CD14-positive monocyte (primary cell): ENCODE measurements around the gene UBR1. TPM values are rescaled to one million over a fixed set of nuclear protein-coding genes. Genes with fewer than 3 reads are reported as not detected.

Source experiments
- DNase-seq, 3 donors: peaks; one replicate each; pipeline ENCODE4 v3.0.0-alpha.2; 2011 to 2022
- H2AFZ ChIP-seq: 2 replicates; pipeline ENCODE4 v1.6.0; 2012; ENCODE audit warnings: mild to moderate bottlenecking, low read depth, low read length, inconsistent platforms; ENCODE audit not compliant: insufficient read depth, poor library complexity, severe bottlenecking
- H3K27ac ChIP-seq, 2 donors: 1 replicate in 1 of 2; 2 replicates in 1 of 2; pipeline ENCODE4 v1.5.1; 2012 to 2013; ENCODE audit warnings: low read length in 2 of 2, control low read depth in 1 of 2, inconsistent platforms in 1 of 2, low read depth in 1 of 2, mild to moderate bottlenecking in 1 of 2
- H3K27me3 ChIP-seq, 2 donors: one replicate each; pipeline versions ENCODE4 v1.6.0 to v1.6.1; 2011 to 2013; ENCODE audit warnings: low read length in 2 of 2; ENCODE audit not compliant: control insufficient read depth in 2 of 2, insufficient read depth in 2 of 2
- H3K36me3 ChIP-seq, 2 donors: replicated peaks in 1 of 2; 1 replicate in 1 of 2; 2 replicates in 1 of 2; pipeline versions ENCODE4 v1.5.1 to v1.6.1; 2012 to 2013; ENCODE audit warnings: low read length in 2 of 2, control low read depth in 1 of 2, inconsistent platforms in 1 of 2, mild to moderate bottlenecking in 1 of 2; ENCODE audit not compliant: insufficient read depth in 2 of 2, control insufficient read depth in 1 of 2
- H3K4me1 ChIP-seq, 2 donors: 1 replicate in 1 of 2; 2 replicates in 1 of 2; pipeline versions ENCODE4 v1.5.1 to v1.6.1; 2012 to 2013; ENCODE audit warnings: low read length in 2 of 2, control low read depth in 1 of 2, inconsistent platforms in 1 of 2, mild to moderate bottlenecking in 1 of 2, moderate library complexity in 1 of 2; ENCODE audit not compliant: insufficient read depth in 2 of 2, control insufficient read depth in 1 of 2
- H3K4me2 ChIP-seq: replicated peaks from 2 replicates; pipeline ENCODE3; 2012; ENCODE audit warnings: low read length, moderate library complexity, mild to moderate bottlenecking; ENCODE audit not compliant: poor library complexity, severe bottlenecking; ENCODE audit errors: extremely low read depth
- H3K4me3 ChIP-seq, 3 experiments: fragments of 200-600 bp in 1 of 3; sonication (generic) in 1 of 3; replicated peaks in 1 of 3; 1 replicate in 2 of 3; 2 replicates in 1 of 3; pipeline ENCODE4 v1.5.1; 2011 to 2013; ENCODE audit warnings: low read length in 3 of 3, mild to moderate bottlenecking in 3 of 3, control low read depth in 2 of 3, low read depth in 2 of 3, inconsistent platforms in 1 of 3, moderate library complexity in 1 of 3
- H3K79me2 ChIP-seq: 2 replicates; pipeline ENCODE4 v1.6.0; 2012; ENCODE audit warnings: mild to moderate bottlenecking, control low read depth, inconsistent platforms, low read length, moderate library complexity; ENCODE audit not compliant: insufficient read depth
- H3K9ac ChIP-seq: 2 replicates; pipeline ENCODE4 v1.6.0; 2017; ENCODE audit warnings: low read length, mild to moderate bottlenecking; ENCODE audit not compliant: insufficient read depth, poor library complexity, severe bottlenecking
- H3K9me3 ChIP-seq, 2 donors: replicated peaks in 1 of 2; 1 replicate in 1 of 2; 2 replicates in 1 of 2; pipeline versions ENCODE4 v1.5.1 to v1.6.1; 2012 to 2013; ENCODE audit warnings: low read length in 2 of 2, control low read depth in 1 of 2; ENCODE audit not compliant: control insufficient read depth in 1 of 2, insufficient read depth in 1 of 2
- H4K20me1 ChIP-seq: 2 replicates; pipeline ENCODE4 v1.6.0; 2012; ENCODE audit warnings: mild to moderate bottlenecking, low read length, control low read depth, moderate library complexity; ENCODE audit not compliant: insufficient read depth
- H3K27ac Mint-ChIP-seq, 7 donors: one replicate each; pipeline ENCODE4 v1.8.0; 2020; ENCODE audit warnings: mild to moderate bottlenecking in 7 of 7, mixed read lengths in 7 of 7, moderate library complexity in 6 of 7, inconsistent platforms in 2 of 7
- H3K27me3 Mint-ChIP-seq, 3 donors: one replicate each; pipeline ENCODE4 v1.8.0; 2021 to 2022; ENCODE audit warnings: low read depth in 3 of 3, mild to moderate bottlenecking in 3 of 3, mixed read lengths in 3 of 3, moderate library complexity in 3 of 3, inconsistent platforms in 1 of 3
- H3K36me3 Mint-ChIP-seq, 2 donors: one replicate each; pipeline ENCODE4 v1.8.0; 2020; ENCODE audit warnings: mixed read lengths in 2 of 2, inconsistent platforms in 1 of 2, mild to moderate bottlenecking in 1 of 2
- H3K4me1 Mint-ChIP-seq: one replicate; pipeline ENCODE4 v1.8.0; 2020; ENCODE audit warnings: mild to moderate bottlenecking, mixed read lengths
- H3K4me3 Mint-ChIP-seq, 2 donors: one replicate each; pipeline ENCODE4 v1.8.0; 2020; ENCODE audit warnings: mild to moderate bottlenecking in 2 of 2, mixed read lengths in 2 of 2, moderate library complexity in 1 of 2
- H3K9me3 Mint-ChIP-seq, 7 donors: one replicate each; pipeline ENCODE4 v1.8.0; 2020 to 2022; ENCODE audit warnings: mixed read lengths in 7 of 7, mild to moderate bottlenecking in 6 of 7, moderate library complexity in 6 of 7, inconsistent platforms in 2 of 7
- WGBS: methylation state at CpG from one replicate; pipeline ENCODE4 v1.1.5; 2013; ENCODE audit warnings: missing lambda C conversion rate; ENCODE audit not compliant: insufficient coverage; 5-methylcytosine and 5-hydroxymethylcytosine counted together
- intact Hi-C, 2 donors: fragments of 100-400 bp; cut with micrococcal nuclease; formaldehyde crosslinking; loops; one replicate each; pipeline versions ENCODE4 v1.15.0 to v1.15.1; 2023
- polyA plus RNA-seq, 3 donors: library from polyadenylated mRNA; depleted of rRNA in 1 of 3; unstranded in 2 of 3; stranded (reverse) in 1 of 3; fragments of 300-500 nt in 2 of 3; fragments of >200 nt in 1 of 3; fragmentation: Illumina TruSeq in 2 of 3; gene quantifications; 1 replicate in 2 of 3; 2 replicates in 1 of 3; pipeline ENCODE4 v1.2.3, GENCODE V29; 2012 to 2021
- TF ChIP-seq, protein P1 (sequence below): fragments of 200-600 bp; IDR thresholded peaks from one replicate; pipeline ENCODE4 v1.8.0; 2022; ENCODE audit warnings: antibody characterized with exemption, mild to moderate bottlenecking

UBR1 gene
- polyA plus RNA-seq, 3 donors, result 5.1 to 7.9 (median 6.3) TPM

DNA sequence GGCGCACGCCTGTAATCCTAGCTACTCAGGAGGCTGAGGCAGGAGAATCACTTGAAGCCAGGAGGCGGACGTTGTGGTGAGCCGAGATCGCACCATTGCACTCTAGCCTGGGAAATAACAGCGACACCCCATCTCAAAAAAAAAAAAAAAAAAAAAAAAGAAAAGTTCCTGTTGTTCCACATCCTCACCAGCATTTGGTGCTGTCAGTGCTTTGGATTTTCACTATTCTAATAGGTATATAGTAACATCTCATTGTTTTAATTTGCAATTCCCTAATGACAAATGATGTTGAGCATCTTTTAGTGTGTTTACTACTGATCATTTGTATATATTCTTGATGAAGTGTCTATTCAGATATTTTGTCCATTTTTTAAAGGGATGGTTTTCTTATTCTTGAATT, 24.6 kb downstream of the UBR1 start:
- DNase-seq, result no peak
- no peaks in the 10 kb centered on the region for H3K9me3 ChIP-seq
- H3K27me3 ChIP-seq, result no peaks in the 10 kb centered on the region
- Mint-ChIP-seq H3K4me1 (peaks cover 5% of the 10 kb centered on the region), H3K4me3 (no peak overlapping the region), H3K9me3 (no peaks in the 10 kb centered on the region), H3K36me3 (peaks cover 46 to 58% of the 10 kb centered on the region in 2 donors), H3K27me3 (no peaks in the 10 kb centered on the region), H3K27ac (no peak overlapping the region)
- no peaks in the 10 kb centered on the region for H3K4me1 ChIP-seq
- H3K4me2 ChIP-seq, result no peak overlapping the region
- TF ChIP-seq, protein P1, sequence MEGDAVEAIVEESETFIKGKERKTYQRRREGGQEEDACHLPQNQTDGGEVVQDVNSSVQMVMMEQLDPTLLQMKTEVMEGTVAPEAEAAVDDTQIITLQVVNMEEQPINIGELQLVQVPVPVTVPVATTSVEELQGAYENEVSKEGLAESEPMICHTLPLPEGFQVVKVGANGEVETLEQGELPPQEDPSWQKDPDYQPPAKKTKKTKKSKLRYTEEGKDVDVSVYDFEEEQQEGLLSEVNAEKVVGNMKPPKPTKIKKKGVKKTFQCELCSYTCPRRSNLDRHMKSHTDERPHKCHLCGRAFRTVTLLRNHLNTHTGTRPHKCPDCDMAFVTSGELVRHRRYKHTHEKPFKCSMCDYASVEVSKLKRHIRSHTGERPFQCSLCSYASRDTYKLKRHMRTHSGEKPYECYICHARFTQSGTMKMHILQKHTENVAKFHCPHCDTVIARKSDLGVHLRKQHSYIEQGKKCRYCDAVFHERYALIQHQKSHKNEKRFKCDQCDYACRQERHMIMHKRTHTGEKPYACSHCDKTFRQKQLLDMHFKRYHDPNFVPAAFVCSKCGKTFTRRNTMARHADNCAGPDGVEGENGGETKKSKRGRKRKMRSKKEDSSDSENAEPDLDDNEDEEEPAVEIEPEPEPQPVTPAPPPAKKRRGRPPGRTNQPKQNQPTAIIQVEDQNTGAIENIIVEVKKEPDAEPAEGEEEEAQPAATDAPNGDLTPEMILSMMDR, result no peak
- H3K79me2 ChIP-seq, result no peaks in the 10 kb centered on the region
- H3K9ac ChIP-seq, result no peak overlapping the region
- H2AFZ ChIP-seq, result no peak overlapping the region
- H3K36me3 ChIP-seq, result peaks cover 42 to 69% of the 10 kb centered on the region in 2 donors
- H4K20me1 ChIP-seq, result no peaks in the 10 kb centered on the region
- WGBS, result no CpG with 5 or more reads among the region's 7 CpGs
- no peak overlapping the region for H3K27ac ChIP-seq
- no peak overlapping the region for H3K4me3 ChIP-seq
- intact Hi-C loops, result no loop called here

DNA sequence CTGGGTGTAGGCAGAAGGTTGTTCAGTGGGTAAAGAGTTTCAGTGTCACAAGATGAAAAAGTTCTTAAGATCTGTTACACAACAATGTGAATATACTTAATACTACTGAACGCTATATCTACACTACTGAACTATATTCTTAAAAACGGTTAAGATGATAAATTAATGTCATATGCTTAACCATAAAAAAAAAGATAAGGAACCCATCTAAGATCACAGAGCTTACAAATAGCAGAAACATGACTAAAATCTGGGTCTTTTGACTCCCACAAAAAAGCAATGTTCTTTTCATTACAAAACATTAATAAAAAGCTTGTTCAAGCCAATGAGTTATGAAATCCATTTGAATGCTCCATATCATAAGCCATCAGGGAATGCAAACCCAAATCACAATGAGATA, 34.4 kb downstream of the UBR1 start:
- Histone ChIP-seq H3K4me2 (no peak overlapping the region), H3K4me3 (no peak overlapping the region), H3K79me2 (no peaks in the 10 kb centered on the region), H4K20me1 (no peaks in the 10 kb centered on the region), H2AFZ (no peak overlapping the region), H3K27ac (no peak overlapping the region), H3K9me3 (no peaks in the 10 kb centered on the region), H3K36me3 (peaks cover 56 to 85% of the 10 kb centered on the region in 2 donors), H3K4me1 (no peaks in the 10 kb centered on the region), H3K27me3 (no peaks in the 10 kb centered on the region), H3K9ac (no peak overlapping the region)
- Mint-ChIP-seq H3K27ac (peak overlapping the region in 2 of 7 donors; percentile 30 to 43), H3K4me1 (peaks cover 1% of the 10 kb centered on the region), H3K9me3 (peaks cover 0 to 2% (median 0%) of the 10 kb centered on the region in 7 donors), H3K4me3 (no peak overlapping the region), H3K36me3 (peaks cover 72 to 89% of the 10 kb centered on the region in 2 donors), H3K27me3 (no peaks in the 10 kb centered on the region)
- no CpG with 5 or more reads among the region's 2 CpGs for WGBS
- intact Hi-C loops, result no loop called here
- no peak for DNase-seq
- TF ChIP-seq, protein P1, result no peak
